ENCODE measurements around the gene CYYR1. TPM values are rescaled to one million over a fixed set of nuclear protein-coding genes. Genes with fewer than 3 reads are reported as not detected.

Gene CYYR1
- total RNA-seq, 1 donor from 2014 or later, result 29.6 TPM

DNA sequence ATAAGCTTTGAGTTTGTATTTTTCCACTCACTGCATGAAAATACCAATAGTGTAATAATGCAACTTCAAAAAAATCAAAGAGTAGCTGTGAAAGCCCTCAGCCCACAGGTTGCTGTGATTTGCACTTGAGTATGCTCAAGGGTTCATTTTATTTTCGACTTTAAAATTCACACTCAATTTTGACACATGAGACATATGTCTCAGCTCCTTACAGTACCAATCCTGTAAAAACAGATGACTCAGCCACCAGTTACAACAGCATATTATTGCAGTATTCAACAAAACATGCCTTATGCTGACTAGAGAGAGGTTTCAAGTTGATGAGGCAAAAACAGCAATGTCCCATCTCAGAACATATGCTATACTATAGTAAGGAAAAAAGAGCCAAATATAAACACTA is 66.1 kb downstream of the CYYR1 start:
- intact Hi-C loops (cut with DNase I), result no loop called here
- Histone ChIP-seq H3K4me1 (no peaks in the 10 kb centered on the region), H3K9me3 (no peaks in the 10 kb centered on the region), H3K27ac (no peak overlapping the region), H3K4me3 (no peak overlapping the region), H3K27me3 (no peaks in the 10 kb centered on the region), H3K36me3 (no peaks in the 10 kb centered on the region)
- DNase-seq (ENCODE audit: low spot score in 2 of 2), result no peak
- TF ChIP-seq, protein P1, sequence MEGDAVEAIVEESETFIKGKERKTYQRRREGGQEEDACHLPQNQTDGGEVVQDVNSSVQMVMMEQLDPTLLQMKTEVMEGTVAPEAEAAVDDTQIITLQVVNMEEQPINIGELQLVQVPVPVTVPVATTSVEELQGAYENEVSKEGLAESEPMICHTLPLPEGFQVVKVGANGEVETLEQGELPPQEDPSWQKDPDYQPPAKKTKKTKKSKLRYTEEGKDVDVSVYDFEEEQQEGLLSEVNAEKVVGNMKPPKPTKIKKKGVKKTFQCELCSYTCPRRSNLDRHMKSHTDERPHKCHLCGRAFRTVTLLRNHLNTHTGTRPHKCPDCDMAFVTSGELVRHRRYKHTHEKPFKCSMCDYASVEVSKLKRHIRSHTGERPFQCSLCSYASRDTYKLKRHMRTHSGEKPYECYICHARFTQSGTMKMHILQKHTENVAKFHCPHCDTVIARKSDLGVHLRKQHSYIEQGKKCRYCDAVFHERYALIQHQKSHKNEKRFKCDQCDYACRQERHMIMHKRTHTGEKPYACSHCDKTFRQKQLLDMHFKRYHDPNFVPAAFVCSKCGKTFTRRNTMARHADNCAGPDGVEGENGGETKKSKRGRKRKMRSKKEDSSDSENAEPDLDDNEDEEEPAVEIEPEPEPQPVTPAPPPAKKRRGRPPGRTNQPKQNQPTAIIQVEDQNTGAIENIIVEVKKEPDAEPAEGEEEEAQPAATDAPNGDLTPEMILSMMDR (IDR thresholded peaks at IDR 0.05), result no peak

DNA sequence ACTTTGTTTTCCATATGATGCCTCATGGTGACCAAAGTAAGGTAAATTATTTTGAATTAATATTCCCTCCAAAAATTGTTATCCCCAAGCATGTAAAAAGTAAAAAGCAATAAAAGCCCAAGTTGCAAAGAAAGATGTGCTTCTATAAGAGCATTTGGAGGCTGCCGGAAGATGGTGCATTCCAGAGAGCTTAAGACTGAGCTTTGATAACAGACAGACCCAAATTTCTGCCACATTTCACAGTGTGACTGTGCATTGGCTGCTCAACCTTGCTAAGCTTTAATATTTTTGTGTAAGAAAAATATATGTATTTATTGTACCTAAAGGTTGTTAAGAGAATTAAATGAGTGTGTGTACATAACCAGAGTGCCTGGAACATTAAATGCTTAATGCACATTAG is 67.9 kb downstream of the CYYR1 start:
- no peak for DNase-seq (ENCODE audit: low spot score in 2 of 2)
- TF ChIP-seq, protein P1 (IDR thresholded peaks at IDR 0.05), result no peak
- intact Hi-C loops (cut with DNase I), result no loop called here
- Histone ChIP-seq H3K36me3 (no peaks in the 10 kb centered on the region), H3K4me3 (no peak overlapping the region), H3K27ac (no peak overlapping the region), H3K4me1 (no peaks in the 10 kb centered on the region), H3K9me3 (no peaks in the 10 kb centered on the region), H3K27me3 (no peaks in the 10 kb centered on the region)

DNA sequence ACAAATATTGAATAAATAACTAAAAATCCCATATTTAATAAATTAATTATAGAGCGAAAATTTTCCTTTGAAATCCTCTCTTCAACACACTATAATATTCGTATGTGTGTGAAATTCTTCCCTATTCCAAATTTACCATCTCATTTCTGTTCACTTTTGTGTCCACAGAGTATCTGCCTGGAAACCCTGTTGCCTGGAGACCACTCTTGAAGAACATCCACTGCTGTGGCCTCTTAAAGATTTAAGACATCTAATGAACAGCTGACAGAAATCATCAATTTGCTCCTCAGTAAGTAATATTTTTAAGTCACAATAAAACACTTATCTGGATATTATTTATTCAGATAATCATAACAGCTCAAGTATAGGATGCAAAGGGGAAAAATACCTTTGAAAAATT is 69.7 kb downstream of the CYYR1 start:
- intact Hi-C loops (cut with DNase I), result no loop called here
- Histone ChIP-seq H3K9me3 (no peaks in the 10 kb centered on the region), H3K4me3 (no peak overlapping the region), H3K36me3 (no peaks in the 10 kb centered on the region), H3K27ac (no peak overlapping the region), H3K4me1 (no peaks in the 10 kb centered on the region), H3K27me3 (no peaks in the 10 kb centered on the region)
- TF ChIP-seq, protein P1 (IDR thresholded peaks at IDR 0.05), result no peak
- DNase-seq (ENCODE audit: low spot score in 2 of 2), result no peak

DNA sequence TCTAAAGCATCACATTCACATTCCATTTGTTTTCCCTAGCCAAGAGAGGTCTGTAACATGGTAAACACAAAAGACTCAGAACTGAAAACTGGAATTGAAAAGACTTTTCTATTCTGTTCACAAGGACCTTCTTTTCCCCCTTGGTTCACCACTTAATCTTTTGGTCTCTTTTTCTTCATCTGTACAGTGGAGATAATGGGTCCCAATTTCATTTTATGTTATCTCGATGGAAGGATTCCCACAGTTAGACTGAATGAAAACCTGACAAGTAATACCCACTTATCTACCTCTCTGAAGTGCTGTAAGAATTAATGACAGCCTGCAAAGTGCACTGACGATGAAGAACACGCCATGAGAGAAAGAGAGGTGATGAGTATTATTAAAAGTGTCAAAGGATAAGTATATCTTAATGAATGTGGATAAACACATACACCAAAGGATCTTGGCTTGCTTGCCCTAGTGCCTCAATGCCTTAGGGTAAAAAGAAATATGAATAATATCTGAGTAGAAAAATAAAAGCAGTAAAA is 71.5 kb downstream of the CYYR1 start:
- intact Hi-C loops (cut with DNase I), result no loop called here
- TF ChIP-seq, protein P1 (IDR thresholded peaks at IDR 0.05), result no peak

DNA sequence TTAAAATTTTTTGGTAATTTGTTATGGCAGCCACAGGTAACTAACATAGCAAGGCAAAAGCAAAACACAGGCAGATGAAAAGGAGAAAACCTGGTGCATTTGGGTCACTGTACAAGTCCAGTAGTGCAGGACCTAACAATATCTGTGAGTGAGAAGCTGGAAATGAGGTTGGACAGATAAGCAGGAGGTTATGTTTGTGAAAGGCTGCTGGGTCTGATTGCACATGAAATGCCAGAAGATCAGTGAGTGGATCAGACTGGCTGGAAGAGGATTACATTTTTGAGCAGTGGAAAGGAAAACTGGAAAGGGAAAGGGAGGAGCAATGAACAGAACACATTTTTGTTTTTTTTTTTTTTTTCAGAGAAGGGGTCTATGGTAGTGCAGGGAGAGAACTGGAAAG is 73.6 kb downstream of the CYYR1 start:
- DNase-seq (ENCODE audit: low spot score in 2 of 2), result no peak
- Histone ChIP-seq H3K4me3 (no peak overlapping the region), H3K4me1 (no peaks in the 10 kb centered on the region), H3K36me3 (no peaks in the 10 kb centered on the region), H3K27ac (no peak overlapping the region), H3K9me3 (no peaks in the 10 kb centered on the region), H3K27me3 (no peaks in the 10 kb centered on the region)
- TF ChIP-seq, protein P1 (IDR thresholded peaks at IDR 0.05), result no peak
- intact Hi-C loops (cut with DNase I), result no loop called here

More for the DNA sequence above, 71.5 kb downstream of the CYYR1 start:
- H3K4me1 ChIP-seq, result no peaks in the 10 kb centered on the region
- H3K9me3 ChIP-seq, result no peaks in the 10 kb centered on the region
- no peak for DNase-seq (ENCODE audit: low spot score in 2 of 2)
- no peak overlapping the region for H3K4me3 ChIP-seq
- no peaks in the 10 kb centered on the region for H3K27me3 ChIP-seq
- no peaks in the 10 kb centered on the region for H3K36me3 ChIP-seq
- H3K27ac ChIP-seq, result no peak overlapping the region

DNA sequence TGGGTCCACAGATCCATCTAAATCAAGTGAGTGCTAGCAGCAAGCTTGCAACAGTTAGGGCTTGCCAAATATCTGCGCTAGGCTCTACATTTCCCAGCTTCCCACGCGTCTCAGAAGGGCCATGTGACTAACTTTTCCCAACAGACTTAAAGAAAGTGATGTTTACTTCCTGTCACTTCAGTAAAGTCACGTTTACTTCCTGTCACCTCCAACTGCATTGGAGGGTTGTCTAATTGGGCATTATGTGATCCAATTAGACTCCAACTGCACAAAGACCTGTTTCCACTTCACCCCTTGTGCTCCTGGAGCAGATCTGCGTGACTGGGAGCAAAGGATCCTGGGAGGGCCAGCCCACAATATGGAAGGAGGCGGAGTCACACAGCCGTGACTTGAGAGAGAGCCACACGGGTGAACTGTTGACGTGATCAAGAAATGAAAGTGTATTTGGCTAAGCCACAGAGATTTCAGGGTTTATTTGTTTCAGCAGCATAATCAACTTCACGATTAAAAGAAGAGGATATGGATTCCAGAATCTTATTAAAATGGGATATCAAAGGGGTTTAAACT is 77.7 kb downstream of the CYYR1 start:
- TF ChIP-seq, protein P1 (IDR thresholded peaks at IDR 0.05), result no peak
- no peaks in the 10 kb centered on the region for H3K4me1 ChIP-seq
- H3K27me3 ChIP-seq, result no peaks in the 10 kb centered on the region
- H3K9me3 ChIP-seq, result no peaks in the 10 kb centered on the region
- intact Hi-C loops (cut with DNase I), result no loop called here
- H3K36me3 ChIP-seq, result no peaks in the 10 kb centered on the region
- no peak overlapping the region for H3K4me3 ChIP-seq
- no peak for DNase-seq (ENCODE audit: low spot score in 2 of 2)
- H3K27ac ChIP-seq, result no peak overlapping the region

All from ascending aorta (tissue), 2 donors.